NCI-H524 (cell line): ENCODE results near the gene ARMH4.

Source experiments
- DNase-seq, 2 experiments: peaks; one replicate each; lab custom pipeline; 2025; lab: John Stamatoyannopoulos, UW

Gene ARMH4

DNA sequence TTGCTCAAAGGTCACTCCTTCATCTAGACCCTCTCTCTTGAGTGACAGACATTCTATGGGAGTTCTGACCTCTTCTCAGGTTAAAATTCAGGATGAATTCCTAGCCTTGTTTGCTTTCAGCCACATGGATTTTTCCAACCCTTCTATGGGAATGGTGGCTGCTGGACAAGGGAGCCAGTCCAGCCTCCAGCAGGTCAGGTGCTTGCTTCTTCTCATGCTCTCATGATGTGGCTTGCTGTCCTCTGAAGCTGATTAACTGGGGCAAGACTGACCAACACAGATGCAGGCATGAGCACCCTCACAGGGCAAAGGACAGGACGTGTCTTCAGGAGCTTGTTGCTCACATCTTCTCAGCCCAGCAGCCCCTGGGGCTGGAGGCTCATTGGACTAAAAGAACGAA, 188.9 kb downstream of the ARMH4 start:
- no peak for DNase-seq

GRCh38 chr14:57962325-57963035, 189.5 kb downstream of the ARMH4 start:
- peak in 1 of 2 experiments; percentile 29 for DNase-seq

DNA sequence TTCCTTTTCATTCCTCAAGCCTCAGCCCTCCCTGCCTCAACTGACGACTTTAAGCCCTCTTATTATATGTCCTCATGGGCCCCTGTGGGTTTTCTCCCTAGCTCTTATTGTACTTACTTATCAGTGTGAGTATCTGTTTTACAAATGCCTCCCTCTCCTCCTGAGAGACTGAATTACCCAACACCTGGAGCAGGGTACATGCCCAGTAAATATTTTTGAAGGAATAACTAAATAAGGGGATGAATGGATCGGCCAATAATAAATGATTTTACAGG, 190.3 kb downstream of the ARMH4 start:
- DNase-seq: no peak

GRCh38 chr14:57960946-57961785, 190.8 kb downstream of the ARMH4 start:
- no peak for DNase-seq

GRCh38 chr14:57957441-57957840, 194.6 kb downstream of the ARMH4 start:
- no peak for DNase-seq
